Measurements from ENCODE around the gene PTPRN2. TPM values are rescaled to one million over a fixed set of nuclear protein-coding genes. Genes with fewer than 3 reads are reported as not detected.
"Not testable (repeated sequence)": the region's sequence is repeated elsewhere in the genome, so short reads cannot be mapped to it uniquely, and the experiment has no call there.

The PTPRN2 gene
- total and polyA plus RNA-seq, 3 experiments from 2014 or later: 0.33 to 1.2 (median 0.42) TPM

DNA sequence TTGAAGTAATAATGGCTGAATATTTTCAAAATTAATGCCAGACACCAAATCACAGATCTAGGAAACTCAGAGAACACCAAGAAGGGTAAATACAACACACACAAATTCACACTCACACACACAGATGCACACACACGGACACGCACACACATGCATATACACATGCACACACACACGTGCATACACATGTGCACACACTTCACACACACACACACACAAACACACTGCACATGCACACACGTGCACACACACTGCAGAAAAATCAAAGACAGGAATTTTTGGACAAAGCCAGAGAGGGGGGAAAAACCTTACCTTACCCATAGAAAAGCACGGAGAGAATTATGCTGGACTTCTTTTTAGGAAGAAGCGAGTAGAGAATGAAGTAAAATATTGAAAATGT lies 547.4 kb downstream of the PTPRN2 start:
- no peaks in the 10 kb centered on the region for H3K36me3 Mint-ChIP-seq
- CTCF ChIA-PET: no interaction called here
- DNase-seq: no peak
- POLR2A ChIA-PET: no interaction called here
- Histone ChIP-seq H3K27me3 (ENCODE audit: insufficient read depth, low read length, poor library complexity, severe bottlenecking) (no peaks in the 10 kb centered on the region), H3K36me3 (ENCODE audit: insufficient read depth, low read length) (no peaks in the 10 kb centered on the region), H3K4me1 (ENCODE audit: insufficient read depth, low read length) (no peaks in the 10 kb centered on the region), H3K9me3 (ENCODE audit: low read length) (peaks cover 4% of the 10 kb centered on the region), H3K27ac (ENCODE audit: low read depth, low read length) (no peak overlapping the region), H3K4me3 (ENCODE audit: low read length) (no peak overlapping the region)
- no peak overlapping the region for H3K27ac Mint-ChIP-seq
- no peak overlapping the region for H3K4me3 Mint-ChIP-seq
- no peaks in the 10 kb centered on the region for H3K4me1 Mint-ChIP-seq
- peaks cover 12 to 20% (median 16%) of the 10 kb centered on the region in 5 donors for H3K9me3 Mint-ChIP-seq
- peaks cover 0 to under 1% of the 10 kb centered on the region in 2 donors for H3K27me3 Mint-ChIP-seq

- H3K4me3 ChIP-seq (ENCODE audit: low read length): no peak overlapping the region
- peaks cover 4% of the 10 kb centered on the region for H3K9me3 ChIP-seq (ENCODE audit: low read length)
- H3K36me3 ChIP-seq (ENCODE audit: insufficient read depth, low read length): no peaks in the 10 kb centered on the region
- H3K4me1 ChIP-seq (ENCODE audit: insufficient read depth, low read length): no peaks in the 10 kb centered on the region
- peaks cover 2 to 7% of the 10 kb centered on the region in 2 donors for H3K27me3 Mint-ChIP-seq
- no peak overlapping the region for H3K27ac Mint-ChIP-seq
- H3K27ac ChIP-seq (ENCODE audit: low read depth, low read length): no peak overlapping the region
- no peaks in the 10 kb centered on the region for H3K4me1 Mint-ChIP-seq
- no peak overlapping the region for H3K4me3 Mint-ChIP-seq
- H3K27me3 ChIP-seq (ENCODE audit: insufficient read depth, low read length, poor library complexity, severe bottlenecking): no peaks in the 10 kb centered on the region
- H3K36me3 Mint-ChIP-seq: no peaks in the 10 kb centered on the region
- H3K9me3 Mint-ChIP-seq: peaks cover 12 to 20% (median 19%) of the 10 kb centered on the region in 5 donors
- ChIA-PET CTCF (no interaction called here), POLR2A (no interaction called here)
- no peak for DNase-seq
Observed at GRCh38 chr7:158039270-158039669, 548.4 kb downstream of the PTPRN2 start.

GRCh38 chr7:158037211-158037610 lies 550.4 kb downstream of the PTPRN2 start:
- POLR2A ChIA-PET: no interaction called here
- Histone ChIP-seq H3K4me1 (ENCODE audit: insufficient read depth, low read length) (no peaks in the 10 kb centered on the region), H3K36me3 (ENCODE audit: insufficient read depth, low read length) (no peaks in the 10 kb centered on the region), H3K9me3 (ENCODE audit: low read length) (peaks cover 4% of the 10 kb centered on the region), H3K4me3 (ENCODE audit: low read length) (no peak overlapping the region), H3K27me3 (ENCODE audit: insufficient read depth, low read length, poor library complexity, severe bottlenecking) (no peaks in the 10 kb centered on the region), H3K27ac (ENCODE audit: low read depth, low read length) (no peak overlapping the region)
- Mint-ChIP-seq H3K4me1 (no peaks in the 10 kb centered on the region), H3K4me3 (no peak overlapping the region), H3K27me3 (peaks cover 3 to 13% of the 10 kb centered on the region in 2 donors), H3K27ac (no peak overlapping the region), H3K36me3 (no peaks in the 10 kb centered on the region), H3K9me3 (peaks cover 15 to 33% (median 24%) of the 10 kb centered on the region in 5 donors)
- DNase-seq: no peak
- CTCF ChIA-PET: no interaction called here

DNA sequence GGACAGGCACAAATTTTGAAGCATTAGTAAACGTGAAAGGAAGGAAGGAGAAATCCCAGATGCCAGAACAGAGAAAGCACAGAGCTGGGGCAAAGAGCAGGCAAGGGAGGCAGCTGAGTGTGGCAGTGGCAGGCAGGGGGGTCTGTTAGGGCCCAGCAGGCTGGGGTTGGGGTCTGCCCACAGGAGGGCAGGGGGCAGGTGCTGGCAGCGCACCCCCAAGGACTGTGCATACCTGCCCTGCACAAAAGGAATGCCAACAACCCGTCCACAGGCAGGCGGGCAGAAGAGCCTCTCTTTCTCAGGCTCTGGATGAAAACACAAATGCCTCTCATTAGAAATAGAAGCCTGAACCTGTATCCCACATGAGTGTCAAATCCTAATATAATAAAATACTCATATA lies 552.3 kb downstream of the PTPRN2 start:
- POLR2A ChIA-PET: no interaction called here
- Histone ChIP-seq H3K27ac (ENCODE audit: low read depth, low read length) (no peak overlapping the region), H3K4me3 (ENCODE audit: low read length) (no peak overlapping the region), H3K9me3 (ENCODE audit: low read length) (peaks cover 4% of the 10 kb centered on the region), H3K27me3 (ENCODE audit: insufficient read depth, low read length, poor library complexity, severe bottlenecking) (no peaks in the 10 kb centered on the region), H3K4me1 (ENCODE audit: insufficient read depth, low read length) (no peaks in the 10 kb centered on the region), H3K36me3 (ENCODE audit: insufficient read depth, low read length) (no peaks in the 10 kb centered on the region)
- CTCF ChIA-PET: no interaction called here
- no peak for DNase-seq
- H3K27me3 Mint-ChIP-seq: peaks cover 5 to 21% of the 10 kb centered on the region in 2 donors
- peak overlapping the region in 1 of 8 donors; percentile 35 for H3K27ac Mint-ChIP-seq
- H3K36me3 Mint-ChIP-seq: no peaks in the 10 kb centered on the region
- H3K4me1 Mint-ChIP-seq: no peaks in the 10 kb centered on the region
- peaks cover 15 to 33% (median 25%) of the 10 kb centered on the region in 5 donors for H3K9me3 Mint-ChIP-seq
- H3K4me3 Mint-ChIP-seq: no peak overlapping the region

DNA sequence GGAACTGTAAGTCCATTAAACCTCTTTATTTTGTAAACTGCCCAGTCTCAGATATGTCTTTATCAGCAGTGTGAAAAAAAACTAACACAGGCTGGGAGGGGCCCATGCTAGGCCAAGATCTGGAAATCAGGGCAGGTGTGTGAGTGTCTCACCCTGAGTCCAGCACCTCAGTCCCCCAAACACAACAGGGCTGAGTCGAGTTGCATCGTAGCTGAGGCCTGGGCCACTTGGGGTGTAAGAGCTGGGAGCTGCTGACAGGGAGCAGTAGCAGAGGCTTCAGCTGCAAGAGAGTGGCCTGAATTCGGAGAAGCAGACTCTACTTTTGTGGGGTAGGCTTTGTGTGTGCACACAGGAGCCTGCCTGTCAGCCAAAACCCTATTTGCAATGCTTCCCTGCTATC lies 553.1 kb downstream of the PTPRN2 start:
- peaks cover 13 to 25% (median 19%) of the 10 kb centered on the region in 5 donors for H3K9me3 Mint-ChIP-seq
- H3K36me3 Mint-ChIP-seq: no peaks in the 10 kb centered on the region
- no peak overlapping the region for H3K27ac Mint-ChIP-seq
- Histone ChIP-seq H3K27me3 (ENCODE audit: insufficient read depth, low read length, poor library complexity, severe bottlenecking) (no peaks in the 10 kb centered on the region), H3K9me3 (ENCODE audit: low read length) (peaks cover 4% of the 10 kb centered on the region), H3K4me3 (ENCODE audit: low read length) (no peak overlapping the region), H3K4me1 (ENCODE audit: insufficient read depth, low read length) (no peaks in the 10 kb centered on the region), H3K27ac (ENCODE audit: low read depth, low read length) (no peak overlapping the region), H3K36me3 (ENCODE audit: insufficient read depth, low read length) (no peaks in the 10 kb centered on the region)
- H3K27me3 Mint-ChIP-seq: peaks cover 5 to 21% of the 10 kb centered on the region in 2 donors
- CTCF ChIA-PET: no interaction called here
- no peak for DNase-seq
- H3K4me1 Mint-ChIP-seq: no peaks in the 10 kb centered on the region
- POLR2A ChIA-PET: no interaction called here
- no peak overlapping the region for H3K4me3 Mint-ChIP-seq

GRCh38 chr7:158033925-158034324 lies 553.7 kb downstream of the PTPRN2 start:
- H3K4me3 Mint-ChIP-seq; H3K4me3 ChIP-seq (ENCODE audit: low read length); H3K36me3 Mint-ChIP-seq; H3K27ac ChIP-seq (ENCODE audit: low read depth, low read length); POLR2A ChIA-PET; H3K27ac Mint-ChIP-seq; H3K27me3 ChIP-seq (ENCODE audit: insufficient read depth, low read length, poor library complexity, severe bottlenecking); CTCF ChIA-PET; H3K9me3 ChIP-seq (ENCODE audit: low read length); H3K4me1 ChIP-seq (ENCODE audit: insufficient read depth, low read length); DNase-seq; H3K36me3 ChIP-seq (ENCODE audit: insufficient read depth, low read length); H3K4me1 Mint-ChIP-seq: not testable (repeated sequence)
- Mint-ChIP-seq H3K27me3 (peaks cover 5 to 21% of the 10 kb centered on the region in 2 donors), H3K9me3 (peaks cover 9 to 20% (median 12%) of the 10 kb centered on the region in 5 donors)

DNA sequence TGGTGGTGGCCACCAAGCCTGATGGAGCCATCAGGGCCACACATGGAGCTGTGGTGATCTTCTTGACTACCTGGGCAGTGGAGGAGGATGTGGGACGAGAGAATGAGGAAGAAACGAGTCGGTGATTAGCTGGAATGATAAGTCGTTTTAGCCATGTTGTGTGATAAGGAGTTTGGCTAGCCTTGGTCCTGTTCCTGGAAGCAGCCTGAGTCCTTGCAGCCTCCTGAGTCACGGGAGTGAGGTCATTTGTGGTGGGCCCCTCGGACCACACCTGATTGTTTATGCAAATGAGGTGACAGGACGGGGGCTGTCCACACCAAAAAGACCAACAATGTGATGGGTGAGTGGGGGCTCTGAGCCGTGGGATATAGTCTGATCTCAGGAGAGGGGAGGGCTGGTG lies 554.4 kb downstream of the PTPRN2 start:
- Mint-ChIP-seq H3K4me3 (no peak overlapping the region), H3K27ac (no peak overlapping the region), H3K9me3 (peaks cover 9 to 18% (median 10%) of the 10 kb centered on the region in 5 donors), H3K36me3 (no peaks in the 10 kb centered on the region), H3K27me3 (peaks cover 6 to 23% of the 10 kb centered on the region in 2 donors), H3K4me1 (no peaks in the 10 kb centered on the region)
- H3K9me3 ChIP-seq (ENCODE audit: low read length): no peaks in the 10 kb centered on the region
- ChIA-PET CTCF (no interaction called here), POLR2A (no interaction called here)
- no peak overlapping the region for H3K27ac ChIP-seq (ENCODE audit: low read depth, low read length)
- no peaks in the 10 kb centered on the region for H3K36me3 ChIP-seq (ENCODE audit: insufficient read depth, low read length)
- no peaks in the 10 kb centered on the region for H3K4me1 ChIP-seq (ENCODE audit: insufficient read depth, low read length)
- H3K27me3 ChIP-seq (ENCODE audit: insufficient read depth, low read length, poor library complexity, severe bottlenecking): no peaks in the 10 kb centered on the region
- DNase-seq: no peak
- no peak overlapping the region for H3K4me3 ChIP-seq (ENCODE audit: low read length)

DNA sequence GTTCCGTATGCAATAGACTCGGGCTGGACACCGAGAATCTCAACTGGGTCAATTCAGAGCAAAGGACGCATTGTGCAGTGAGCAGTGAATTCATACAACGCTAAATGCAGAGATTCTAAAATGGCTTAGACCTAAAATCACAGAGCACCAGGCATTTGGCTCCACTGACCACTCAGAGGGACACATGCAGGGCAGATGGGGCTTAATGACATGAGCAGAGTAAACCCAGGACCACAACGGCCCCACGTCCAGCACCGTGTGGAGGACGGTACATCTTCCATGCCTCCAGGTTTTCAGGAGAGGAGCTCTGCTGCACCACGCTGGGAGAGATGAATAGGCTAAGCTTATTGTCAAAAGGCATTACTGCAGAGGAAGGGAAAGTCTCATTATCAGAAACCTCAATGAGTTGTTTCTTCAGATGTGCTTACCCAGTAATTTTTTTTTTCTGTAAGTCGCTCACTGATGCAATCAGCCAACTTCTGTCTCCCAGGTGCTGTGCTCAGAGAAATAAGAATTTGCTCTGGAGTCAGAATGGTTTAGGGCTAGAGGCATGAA lies 555.0 kb downstream of the PTPRN2 start:
- Histone ChIP-seq H3K36me3 (ENCODE audit: insufficient read depth, low read length) (no peaks in the 10 kb centered on the region), H3K27me3 (ENCODE audit: insufficient read depth, low read length, poor library complexity, severe bottlenecking) (no peaks in the 10 kb centered on the region), H3K4me1 (ENCODE audit: insufficient read depth, low read length) (no peaks in the 10 kb centered on the region), H3K27ac (ENCODE audit: low read depth, low read length) (no peak overlapping the region), H3K9me3 (ENCODE audit: low read length) (no peaks in the 10 kb centered on the region), H3K4me3 (ENCODE audit: low read length) (no peak overlapping the region)
- peak overlapping the region in 1 of 8 donors; percentile 35 for H3K27ac Mint-ChIP-seq
- no peak for DNase-seq
- no peaks in the 10 kb centered on the region for H3K4me1 Mint-ChIP-seq
- H3K27me3 Mint-ChIP-seq: peaks cover 9 to 26% of the 10 kb centered on the region in 2 donors
- peaks cover 7 to 18% (median 10%) of the 10 kb centered on the region in 5 donors for H3K9me3 Mint-ChIP-seq
- POLR2A ChIA-PET: no interaction called here
- no peak overlapping the region for H3K4me3 Mint-ChIP-seq
- H3K36me3 Mint-ChIP-seq: no peaks in the 10 kb centered on the region
- CTCF ChIA-PET: no interaction called here

Data from CD8-positive, alpha-beta memory T cell (primary cell).